PFSK-1 (cell line): ENCODE measurements around the gene DNM3.

ENCODE experiments used
- FOXP2 ChIP-seq: optimal IDR thresholded peaks from 2 replicates; pipeline ENCODE3; 2011; ENCODE audit warnings: borderline replicate concordance, control low read depth, inconsistent platforms; ENCODE audit not compliant: insufficient read depth; ENCODE audit errors: extremely low read length, extremely low read depth
- POLR2AphosphoS5 ChIP-seq: IDR thresholded peaks from 2 replicates; pipeline ENCODE4 v1.6.1; 2012; ENCODE audit warnings: low read depth, mild to moderate bottlenecking, control low read depth, low read length, moderate library complexity
- TF ChIP-seq, protein P1 (sequence below), 2 experiments: IDR thresholded peaks; 2 replicates each; pipeline versions ENCODE4 v1.6.1 to v1.8.0; 2011 to 2012; ENCODE audit warnings: low read depth in 2 of 2, low read length in 2 of 2, control low read depth in 1 of 2, inconsistent platforms in 1 of 2, mild to moderate bottlenecking in 1 of 2, moderate library complexity in 1 of 2; ENCODE audit not compliant: insufficient read depth in 1 of 2

DNA sequence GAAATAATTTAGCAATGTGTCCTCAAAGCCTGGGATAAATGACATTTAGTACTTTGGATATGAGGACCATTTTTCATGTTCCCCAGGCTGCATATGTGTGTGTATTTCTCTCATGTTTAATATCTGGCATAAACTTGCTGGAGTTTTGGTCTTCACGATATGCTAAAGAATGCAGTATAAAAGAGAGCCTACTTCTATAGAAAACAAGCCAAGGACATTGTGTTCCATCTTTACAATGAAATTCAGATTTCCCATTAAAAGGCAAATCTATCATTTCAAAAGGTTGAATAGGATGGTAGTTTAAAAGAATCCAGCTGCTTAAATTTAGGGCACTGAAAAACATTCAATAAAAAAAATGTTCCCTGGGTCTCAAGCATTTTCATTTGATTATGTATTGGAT, 410.2 kb downstream of the DNM3 start:
- TF ChIP-seq, protein P1, sequence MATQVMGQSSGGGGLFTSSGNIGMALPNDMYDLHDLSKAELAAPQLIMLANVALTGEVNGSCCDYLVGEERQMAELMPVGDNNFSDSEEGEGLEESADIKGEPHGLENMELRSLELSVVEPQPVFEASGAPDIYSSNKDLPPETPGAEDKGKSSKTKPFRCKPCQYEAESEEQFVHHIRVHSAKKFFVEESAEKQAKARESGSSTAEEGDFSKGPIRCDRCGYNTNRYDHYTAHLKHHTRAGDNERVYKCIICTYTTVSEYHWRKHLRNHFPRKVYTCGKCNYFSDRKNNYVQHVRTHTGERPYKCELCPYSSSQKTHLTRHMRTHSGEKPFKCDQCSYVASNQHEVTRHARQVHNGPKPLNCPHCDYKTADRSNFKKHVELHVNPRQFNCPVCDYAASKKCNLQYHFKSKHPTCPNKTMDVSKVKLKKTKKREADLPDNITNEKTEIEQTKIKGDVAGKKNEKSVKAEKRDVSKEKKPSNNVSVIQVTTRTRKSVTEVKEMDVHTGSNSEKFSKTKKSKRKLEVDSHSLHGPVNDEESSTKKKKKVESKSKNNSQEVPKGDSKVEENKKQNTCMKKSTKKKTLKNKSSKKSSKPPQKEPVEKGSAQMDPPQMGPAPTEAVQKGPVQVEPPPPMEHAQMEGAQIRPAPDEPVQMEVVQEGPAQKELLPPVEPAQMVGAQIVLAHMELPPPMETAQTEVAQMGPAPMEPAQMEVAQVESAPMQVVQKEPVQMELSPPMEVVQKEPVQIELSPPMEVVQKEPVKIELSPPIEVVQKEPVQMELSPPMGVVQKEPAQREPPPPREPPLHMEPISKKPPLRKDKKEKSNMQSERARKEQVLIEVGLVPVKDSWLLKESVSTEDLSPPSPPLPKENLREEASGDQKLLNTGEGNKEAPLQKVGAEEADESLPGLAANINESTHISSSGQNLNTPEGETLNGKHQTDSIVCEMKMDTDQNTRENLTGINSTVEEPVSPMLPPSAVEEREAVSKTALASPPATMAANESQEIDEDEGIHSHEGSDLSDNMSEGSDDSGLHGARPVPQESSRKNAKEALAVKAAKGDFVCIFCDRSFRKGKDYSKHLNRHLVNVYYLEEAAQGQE (IDR thresholded peaks at IDR 0.05; ENCODE audit: insufficient read depth in 1 of 2, low read depth in 2 of 2, low read length in 2 of 2), result no peak
- TF ChIP-seq FOXP2, result no peak
- no peak for TF ChIP-seq POLR2AphosphoS5
